LHCN-M2 (cell line): ENCODE results near the gene KRTAP19-1. TPM values are rescaled to one million over a fixed set of nuclear protein-coding genes. Genes with fewer than 3 reads are reported as not detected.
"Not testable (repeated sequence)": the region's sequence is repeated elsewhere in the genome, so short reads cannot be mapped to it uniquely, and the experiment has no call there.

Experiments used
- DNase-seq: peaks from one replicate; pipeline ENCODE4 v3.0.0-alpha.2; 2012; ENCODE audit warnings: low read depth
- polyA plus RNA-seq: library from polyadenylated mRNA; unstranded; fragments of >200 nt; gene quantifications from one replicate; pipeline ENCODE4 v1.2.1, GENCODE V29; 2012; ENCODE audit warnings: missing spikeins
- total RNA-seq: library from RNA; depleted of rRNA; stranded (reverse); fragments of >200 nt; gene quantifications from 2 replicates; pipeline ENCODE4 v1.2.3, GENCODE V29; 2014; rRNA removed

The KRTAP19-1 gene
- not detected in 2 replicates for total RNA-seq
- not detected for polyA plus RNA-seq

DNA sequence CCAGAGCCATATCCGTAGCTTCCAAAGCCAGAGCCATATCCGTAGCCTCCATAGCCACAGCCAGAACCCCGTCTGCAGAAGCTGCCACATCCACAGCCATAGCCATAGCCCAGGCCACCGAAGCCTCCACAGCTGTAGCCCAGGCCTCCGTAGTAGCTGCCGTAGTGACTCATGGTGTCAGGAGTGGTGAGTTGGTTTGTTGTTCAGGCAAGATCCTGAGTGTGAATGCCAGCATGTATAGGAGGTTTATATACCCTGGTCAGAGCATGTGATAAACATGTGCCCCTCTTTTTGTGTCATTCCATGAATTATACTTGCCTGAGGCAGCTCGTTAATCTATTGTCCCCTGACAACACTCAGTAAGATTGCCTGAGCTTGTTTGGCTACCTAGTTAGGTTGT is at the start of gene KRTAP19-1:
Gene KRTAP19-1 (minus strand): TSS at position 223 of the 400 bp plus-strand sequence. CDS start 50 bp downstream, at position 173.
- no peak for DNase-seq

- no peak for DNase-seq
These were observed 38.7 kb upstream of the KRTAP19-1 start for GRCh38 chr21:30518876-30519275.

DNA sequence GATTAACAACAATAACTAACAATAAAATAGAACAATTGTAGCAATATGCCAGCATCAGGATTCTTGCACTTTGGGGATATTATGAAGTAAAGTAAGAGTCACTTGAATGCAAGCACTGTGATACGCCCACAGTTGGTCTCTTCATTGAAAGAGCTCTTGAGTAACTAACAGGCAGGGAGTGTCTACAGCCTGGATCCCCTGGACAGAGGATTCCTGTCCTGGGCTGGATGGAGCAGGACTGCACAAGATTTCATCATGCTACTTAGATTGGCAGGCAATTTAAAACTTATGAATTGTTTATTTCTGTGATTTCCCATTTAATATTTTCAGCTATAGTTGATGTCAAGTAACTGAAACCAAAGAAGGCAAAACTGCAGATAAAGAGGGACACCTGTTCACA is 35.5 kb upstream of the KRTAP19-1 start:
- no peak for DNase-seq

DNA sequence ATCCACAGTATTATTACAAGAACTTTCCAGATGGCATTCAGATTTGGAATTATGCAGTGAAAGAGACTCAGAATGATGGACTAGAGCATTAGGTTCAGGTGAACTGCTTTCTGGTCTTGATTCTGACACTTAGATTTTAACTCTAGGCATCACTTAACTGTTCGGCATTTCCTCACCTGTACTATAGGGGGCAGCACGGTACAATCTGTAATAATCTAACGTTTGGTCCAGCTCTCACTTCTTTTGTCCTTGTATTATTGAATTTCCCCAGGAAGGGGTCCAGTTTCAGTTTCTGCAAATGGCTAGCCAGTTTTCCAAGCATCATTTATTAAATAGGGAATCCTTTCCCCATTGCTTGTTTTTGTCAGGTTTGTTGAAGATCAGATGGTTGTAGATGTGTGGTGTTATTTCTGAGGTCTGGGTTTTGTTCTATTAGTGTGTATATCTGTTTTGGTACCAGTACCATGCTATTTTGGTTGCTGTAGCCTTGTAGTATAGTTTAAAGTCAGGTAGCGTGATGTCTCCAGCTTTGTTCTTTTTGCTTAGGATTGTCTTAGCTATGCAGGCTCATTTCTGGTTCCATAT is 25.5 kb upstream of the KRTAP19-1 start:
- DNase-seq: not testable (repeated sequence)

DNA sequence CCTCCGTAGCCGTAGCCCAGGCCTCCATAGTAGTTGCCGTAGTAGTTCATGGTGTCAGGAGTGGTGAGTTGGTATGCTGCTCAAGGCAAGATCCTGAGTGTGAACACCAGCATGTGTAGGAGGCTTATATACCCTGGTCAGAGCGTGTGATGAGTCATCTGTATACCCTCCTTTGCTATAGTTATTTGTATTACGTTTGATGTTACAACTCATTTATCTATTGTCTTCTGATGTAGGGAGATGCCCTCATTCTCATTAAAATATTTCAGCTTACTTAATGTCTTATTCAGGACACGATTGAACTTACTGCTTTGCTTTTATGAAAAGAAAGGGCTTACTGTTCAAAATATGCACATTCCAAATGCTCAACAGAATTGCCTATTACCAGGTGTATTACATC is 21.9 kb upstream of the KRTAP19-1 start, which contains the start of gene KRTAP19-5:
Gene KRTAP19-5 (minus strand): TSS at position 101 of the 400 bp plus-strand sequence. CDS start 51 bp downstream, at position 50.
- no peak for DNase-seq

DNA sequence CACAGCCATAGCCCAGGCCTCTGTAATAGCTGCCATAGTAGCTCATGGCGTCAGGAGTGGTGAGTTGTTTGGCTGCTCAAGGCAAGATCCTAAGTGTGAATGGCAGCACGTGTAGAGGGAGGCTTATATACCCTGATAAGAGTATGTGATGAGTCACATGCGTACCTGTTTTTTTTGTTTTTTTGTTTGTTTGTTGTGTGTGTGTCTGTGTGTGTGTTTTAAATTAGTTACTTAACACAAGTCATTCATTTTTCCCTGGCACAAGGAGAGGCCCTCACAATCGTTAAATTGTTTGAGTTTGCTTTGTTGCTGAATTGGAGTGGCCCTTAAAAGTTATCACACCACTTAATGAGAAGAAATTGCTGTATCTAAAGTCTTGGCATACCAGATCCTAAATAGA is 16.9 kb upstream of the KRTAP19-1 start, which contains the start of gene KRTAP19-4:
Gene KRTAP19-4 (minus strand): TSS at position 101 of the 400 bp plus-strand sequence. CDS start 55 bp downstream, at position 46.
- no peak for DNase-seq

- no peak for DNase-seq
These were observed 11.8 kb upstream of the KRTAP19-1 start, which contains the start of gene KRTAP19-3 for GRCh38 chr21:30491963-30492428. KRTAP19-3 (minus strand) TSS chr21:30492013; CDS start chr21:30491957, 56 bp downstream.

DNA sequence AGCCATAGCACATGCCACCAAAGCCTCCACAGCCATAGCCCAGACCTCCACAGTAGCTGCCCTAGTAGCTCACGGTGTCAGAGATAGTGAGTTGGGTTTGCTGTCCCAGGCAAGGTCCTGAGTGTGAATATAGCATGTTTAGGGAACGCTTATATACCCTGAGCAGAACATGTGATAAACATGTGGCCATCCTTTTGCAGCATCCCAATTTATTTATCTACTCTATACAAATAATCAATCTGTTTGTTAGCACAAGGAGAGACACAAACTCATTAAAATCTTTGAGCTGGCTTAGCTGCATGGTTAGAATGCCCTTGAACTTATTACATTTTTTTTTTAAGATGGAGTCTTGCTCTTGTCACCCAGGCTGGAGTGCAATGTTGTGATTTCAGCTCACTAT is 7.2 kb upstream of the KRTAP19-1 start, which contains the start of gene KRTAP19-2:
Gene KRTAP19-2 (minus strand): TSS at position 101 of the 400 bp plus-strand sequence. CDS start 88 bp downstream, at position 13.
- no peak for DNase-seq

- DNase-seq: no peak
These were observed 6.0 kb upstream of the KRTAP19-1 start for GRCh38 chr21:30486180-30486579.

GRCh38 chr21:30482130-30482529 is 2.0 kb upstream of the KRTAP19-1 start:
- no peak for DNase-seq

DNA sequence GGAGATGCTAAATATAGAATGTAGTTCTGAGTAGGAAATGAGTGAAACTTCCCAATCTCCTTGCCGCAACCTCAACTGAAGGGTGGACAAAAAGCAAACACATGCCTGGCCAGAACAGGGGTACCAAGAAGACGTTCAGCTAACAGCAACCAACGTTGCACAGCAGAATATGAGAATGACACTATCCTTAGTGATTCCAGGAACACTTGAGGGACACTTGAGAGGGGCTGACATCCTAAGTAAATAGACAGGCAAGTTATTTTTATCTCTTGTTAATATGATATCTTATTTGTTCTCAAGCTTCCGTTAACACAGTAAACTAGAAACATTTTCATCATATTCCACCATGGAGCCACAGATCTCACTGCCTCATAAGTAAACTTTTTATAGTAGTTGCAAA is 908 bp downstream of the KRTAP19-1 start:
- DNase-seq: no peak

GRCh38 chr21:30478004-30478403 is 2.2 kb downstream of the KRTAP19-1 start:
- DNase-seq: no peak

DNA sequence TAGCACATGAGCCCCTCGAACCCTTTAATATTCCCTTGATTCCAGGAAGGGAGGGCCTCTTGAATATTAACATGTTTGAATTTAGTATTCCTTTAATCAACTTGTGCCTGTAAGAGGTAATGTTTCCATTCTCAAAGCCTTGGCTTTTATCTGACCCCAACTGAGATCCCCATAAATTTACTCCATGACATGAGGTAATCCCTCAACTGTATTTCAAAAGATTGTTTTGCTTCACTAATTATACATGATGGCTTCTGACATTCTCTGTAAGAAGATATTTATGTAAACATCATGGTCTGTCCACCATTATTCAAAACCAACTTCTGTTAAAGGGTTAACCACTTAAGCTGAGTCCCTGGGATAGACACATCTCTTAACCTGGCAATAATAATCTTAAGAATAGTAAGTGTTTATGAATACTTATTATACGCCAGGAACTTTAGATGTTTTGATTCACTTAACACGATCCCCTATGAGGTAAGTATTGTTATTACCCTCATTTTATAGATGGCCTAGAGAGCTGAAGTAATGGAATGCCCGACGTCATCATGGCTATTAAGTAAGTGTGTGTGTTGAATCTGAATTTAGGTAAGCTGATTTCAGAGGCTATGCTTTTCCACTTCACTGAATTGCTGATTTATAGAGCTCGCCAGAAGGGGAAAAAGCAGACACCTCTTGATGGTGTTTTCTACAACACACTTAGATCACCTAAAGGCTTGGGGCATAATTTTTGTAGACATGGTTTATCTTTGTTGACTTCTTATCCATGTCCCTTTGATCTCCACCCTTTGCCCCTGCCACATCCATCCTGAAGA is 11.1 kb downstream of the KRTAP19-1 start:
- DNase-seq: no peak

- DNase-seq: no peak
These were observed 16.5 kb downstream of the KRTAP19-1 start for GRCh38 chr21:30463713-30464112.

GRCh38 chr21:30448514-30448913 is 31.7 kb downstream of the KRTAP19-1 start:
- DNase-seq: no peak

DNA sequence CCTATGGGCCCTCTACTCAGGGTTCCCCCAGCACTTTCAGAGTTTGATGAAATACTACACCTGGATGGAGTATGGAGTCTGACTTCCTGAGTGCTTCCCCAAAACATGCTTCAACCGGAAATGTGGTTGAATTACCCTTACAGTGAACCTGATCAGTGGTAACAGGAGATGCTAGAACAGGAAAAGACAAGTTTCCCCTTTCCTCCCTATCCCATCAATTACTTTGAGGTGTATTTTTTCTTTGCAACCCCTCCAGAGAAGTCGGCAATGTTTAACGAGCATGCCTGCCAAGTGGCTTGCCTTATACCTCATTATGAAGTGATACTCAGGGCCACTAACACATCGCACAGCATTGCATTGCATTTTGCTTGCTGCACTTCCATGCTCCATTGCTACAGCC is 33.1 kb downstream of the KRTAP19-1 start:
- DNase-seq: no peak

GRCh38 chr21:30444204-30444603 is 36.0 kb downstream of the KRTAP19-1 start:
- DNase-seq: no peak

- no peak for DNase-seq
These were observed 36.9 kb downstream of the KRTAP19-1 start for GRCh38 chr21:30443226-30443625.

GRCh38 chr21:30439975-30440374 is 40.2 kb downstream of the KRTAP19-1 start, which contains the start of gene KRTAP15-1:
KRTAP15-1 (plus strand) TSS chr21:30440275; CDS start chr21:30440328, 53 bp downstream.
- DNase-seq: no peak

GRCh38 chr21:30437010-30437565 is 43.1 kb downstream of the KRTAP19-1 start:
- DNase-seq: no peak

DNA sequence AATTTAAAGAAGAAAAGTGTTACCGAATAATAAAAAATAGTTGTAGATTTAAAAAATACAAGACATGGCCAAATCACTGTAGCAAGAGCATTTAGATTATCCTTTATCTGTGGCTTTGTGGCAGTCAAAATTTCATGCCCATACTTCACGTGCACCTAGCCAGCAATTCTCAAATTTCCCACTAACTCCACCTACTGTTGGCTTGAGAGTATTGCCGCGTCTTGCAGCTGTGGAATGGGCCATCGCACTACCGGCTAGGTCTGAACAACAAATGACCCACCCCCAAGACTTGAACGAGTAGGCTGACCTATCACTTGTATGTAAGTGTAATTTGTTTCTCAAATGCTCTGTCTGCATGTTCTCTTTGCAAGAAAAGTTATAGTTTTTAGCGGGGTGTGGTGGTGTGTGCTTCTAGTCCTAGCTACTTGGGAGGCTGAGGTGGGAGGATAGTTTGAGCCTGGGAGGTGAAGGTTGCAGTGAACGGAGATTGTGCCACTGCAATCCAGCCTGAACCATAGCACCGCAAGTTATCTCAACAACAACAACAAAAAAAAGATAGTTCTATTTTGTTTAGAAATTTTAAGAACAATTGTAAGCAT is 46.0 kb downstream of the KRTAP19-1 start:
- DNase-seq: no peak
